IPS DF 19.7 (cell line): ENCODE measurements around the gene HSF2BP.
"Not testable (repeated sequence)": the region's sequence is repeated elsewhere in the genome, so short reads cannot be mapped to it uniquely, and the experiment has no call there.

Source experiments
- DNase-seq: peaks from one replicate; pipeline ENCODE4 v3.0.0-alpha.2; 2013; ENCODE audit warnings: low read depth, low spot score

HSF2BP gene

DNA sequence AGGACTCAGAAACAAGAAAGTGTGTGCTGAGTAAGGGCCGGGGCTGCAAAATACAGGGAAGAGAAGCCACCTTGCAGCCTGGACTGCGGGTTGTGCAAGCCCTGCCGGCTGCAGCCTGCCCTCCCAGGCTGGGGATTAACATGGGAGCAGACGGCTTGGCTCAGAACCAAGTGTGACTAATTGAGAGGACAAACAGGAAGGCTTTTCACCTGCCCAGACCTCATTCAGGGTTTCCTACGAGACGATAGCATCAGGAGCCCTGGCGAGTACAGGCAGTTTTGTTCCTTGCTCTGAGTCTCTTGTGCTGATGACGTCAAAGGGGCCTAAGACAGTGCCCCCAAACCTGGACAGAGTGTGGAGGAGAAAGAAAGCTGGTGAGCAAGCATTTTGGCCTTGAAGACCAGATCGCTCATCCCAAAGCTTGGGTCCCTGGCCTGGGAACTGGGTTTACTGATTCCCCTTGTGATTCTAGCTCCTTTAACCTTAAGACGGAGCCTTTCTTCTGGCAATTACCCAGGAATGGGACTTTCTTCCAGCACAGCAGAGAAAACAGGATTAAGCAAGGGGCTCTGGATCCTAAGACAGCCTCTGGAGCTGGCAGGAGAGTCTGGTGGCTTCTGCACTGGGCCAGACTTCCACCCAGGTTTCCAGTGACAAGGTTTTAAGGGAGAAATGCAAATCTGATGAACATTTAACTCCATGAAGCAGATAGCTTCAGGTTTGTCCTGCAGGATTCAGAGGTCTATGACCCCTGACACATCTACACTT lies 142.2 kb downstream of the HSF2BP start:
- not testable (repeated sequence) for DNase-seq

DNA sequence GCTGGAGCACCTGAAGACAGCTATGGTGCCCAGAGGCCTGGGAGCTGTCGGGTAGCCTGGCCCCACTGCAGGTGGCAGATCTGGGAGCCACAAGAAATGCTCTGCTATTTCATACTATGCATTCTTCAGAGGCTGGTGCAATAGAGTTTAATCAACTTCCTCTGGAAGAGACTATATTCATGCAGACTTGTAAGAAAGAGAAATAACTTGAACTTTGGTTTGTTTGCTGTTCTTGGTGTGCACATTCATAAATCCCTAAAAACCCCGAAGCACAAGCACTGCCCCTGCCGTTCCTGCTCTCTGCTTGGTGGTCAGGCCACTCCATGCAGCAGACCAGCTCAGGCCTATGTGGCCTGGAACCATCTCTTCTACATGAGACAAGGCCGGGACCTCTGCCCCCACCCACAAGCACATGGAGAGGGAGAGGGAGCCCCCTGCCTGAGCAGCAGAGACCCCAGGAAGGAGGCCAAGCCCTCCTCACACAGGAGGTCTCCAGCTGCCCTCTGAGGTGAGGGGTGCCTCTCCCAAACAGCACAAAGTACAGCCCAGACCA lies 142.9 kb downstream of the HSF2BP start:
- not testable (repeated sequence) for DNase-seq

DNA sequence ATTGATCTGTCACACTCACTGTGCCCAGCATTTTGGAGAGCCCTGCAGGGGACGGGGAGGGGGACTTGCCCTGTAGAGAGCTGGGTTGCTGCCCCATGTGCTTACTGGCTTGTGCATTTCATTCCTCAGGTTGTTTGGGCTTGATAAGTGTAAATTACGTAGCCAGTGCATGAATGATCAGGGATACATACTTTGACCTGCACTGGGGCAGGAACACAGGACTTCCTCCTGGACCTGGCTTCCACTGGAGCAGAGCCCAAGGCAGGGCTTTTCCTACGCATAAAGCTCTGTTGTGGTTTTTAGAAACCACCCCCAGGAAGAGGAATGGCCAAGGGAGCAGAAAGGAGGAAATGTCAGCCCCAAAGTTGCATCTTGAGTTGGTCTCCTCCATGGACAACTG lies 144.5 kb downstream of the HSF2BP start:
- not testable (repeated sequence) for DNase-seq

DNA sequence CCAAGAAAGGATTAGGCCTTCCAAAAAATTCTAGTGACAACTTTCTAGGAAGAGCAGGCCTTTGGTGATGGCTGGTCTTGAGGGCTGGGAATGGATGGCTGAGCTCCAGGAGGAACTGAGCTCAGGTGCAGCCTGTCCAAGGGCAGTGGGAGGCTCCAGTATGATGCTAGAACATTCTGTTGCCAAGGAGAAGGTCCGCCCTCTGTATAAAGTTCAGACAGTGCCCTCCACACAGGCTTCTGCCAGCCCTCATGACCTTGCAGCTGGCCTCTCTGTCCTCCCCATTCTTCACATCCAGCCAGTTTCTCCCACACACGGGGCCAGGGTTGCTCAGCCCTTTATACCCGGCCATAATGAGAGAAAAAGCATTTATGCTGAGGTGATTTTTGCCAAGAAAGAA lies 146.3 kb downstream of the HSF2BP start:
- not testable (repeated sequence) for DNase-seq

DNA sequence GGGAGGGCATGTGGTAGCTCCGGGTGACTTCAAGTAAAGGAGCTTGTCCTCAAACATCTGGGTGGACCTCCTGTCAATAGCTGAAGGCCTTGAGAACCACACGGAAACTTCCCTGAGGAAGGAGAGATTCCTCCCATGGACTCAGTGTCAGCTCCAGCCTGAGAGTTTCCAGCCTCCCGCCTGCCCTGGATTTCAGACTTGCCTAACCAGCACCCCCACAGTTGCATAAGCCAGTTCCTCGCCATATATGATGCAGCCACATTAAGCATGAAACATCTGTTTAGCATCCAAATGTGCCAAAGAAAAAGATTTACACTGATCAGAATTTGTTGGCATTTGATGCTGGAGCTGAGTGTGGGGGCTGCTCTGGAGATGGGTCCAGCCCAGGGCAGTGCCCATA lies 148.1 kb downstream of the HSF2BP start:
- not testable (repeated sequence) for DNase-seq

DNA sequence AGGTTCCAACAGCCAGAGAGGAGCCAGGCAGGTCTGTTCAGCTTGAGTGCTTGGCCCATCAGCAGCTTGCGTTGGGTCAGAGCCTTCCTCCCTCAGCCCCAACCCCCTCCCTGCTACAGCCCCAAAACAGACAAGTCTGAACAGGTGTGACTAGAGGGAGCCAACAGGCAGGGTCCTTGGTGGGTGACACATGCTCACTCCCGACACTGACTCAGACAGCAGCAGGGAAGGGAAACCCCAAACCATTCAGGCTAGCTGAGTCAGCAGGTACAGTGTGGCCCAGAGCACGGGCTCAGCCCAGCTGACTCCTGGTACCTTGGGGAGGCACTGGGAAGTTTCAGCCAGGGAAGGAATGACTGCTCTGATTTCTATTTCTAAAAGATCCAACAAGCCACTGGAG lies 148.6 kb downstream of the HSF2BP start:
- DNase-seq, result not testable (repeated sequence)

DNA sequence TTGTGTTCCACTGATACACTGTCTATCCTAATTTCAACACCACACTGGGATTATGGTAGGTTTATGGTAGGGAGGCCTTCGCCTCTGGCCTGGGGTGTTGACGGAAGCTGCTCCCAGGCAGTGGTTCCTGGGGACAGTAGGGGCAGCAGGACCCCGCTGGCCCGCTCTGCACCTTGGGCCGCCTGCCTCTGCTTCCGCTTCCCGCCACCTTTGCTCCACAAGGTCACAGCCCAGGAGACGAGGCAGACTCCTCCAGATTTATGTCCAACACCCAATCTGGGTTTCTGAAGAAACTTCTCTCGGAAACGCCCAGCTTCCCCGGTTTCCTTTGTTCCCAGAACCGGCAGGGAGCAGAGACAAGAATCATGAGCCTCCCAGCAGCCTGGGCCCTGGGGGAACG lies 155.4 kb downstream of the HSF2BP start:
- not testable (repeated sequence) for DNase-seq

DNA sequence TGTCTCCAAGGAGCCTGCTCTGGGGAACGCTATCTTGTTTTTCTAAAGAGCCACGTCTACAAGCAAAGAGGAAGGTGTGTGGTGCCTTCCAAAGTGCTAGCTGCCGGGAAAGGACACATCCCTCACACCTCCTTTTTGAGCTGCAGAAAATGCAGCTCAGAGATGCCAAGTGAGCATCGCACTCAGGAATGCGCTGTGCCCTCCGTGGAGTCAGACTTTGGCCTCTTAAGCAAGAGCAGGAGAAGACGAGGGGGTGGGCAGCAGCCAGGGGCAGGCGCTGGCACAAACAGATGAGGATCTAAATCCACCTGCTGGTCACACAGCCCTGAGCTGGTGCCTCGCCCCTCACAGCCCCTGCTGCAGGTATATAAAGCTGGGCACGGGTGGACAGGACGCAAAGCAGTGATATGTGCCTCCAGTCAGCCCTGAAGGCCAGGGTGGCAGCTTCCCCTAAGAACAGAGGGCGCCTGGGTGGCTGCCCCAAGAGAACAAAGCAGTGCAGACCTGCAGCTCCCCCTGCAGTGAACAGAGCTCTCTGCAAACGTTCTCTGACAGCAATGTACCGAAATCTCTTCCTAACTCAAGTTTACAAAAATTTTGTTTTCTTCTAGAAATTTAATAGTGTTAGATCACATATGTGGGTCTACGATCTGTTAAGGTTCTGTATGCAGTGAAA lies 156.1 kb downstream of the HSF2BP start:
- not testable (repeated sequence) for DNase-seq

DNA sequence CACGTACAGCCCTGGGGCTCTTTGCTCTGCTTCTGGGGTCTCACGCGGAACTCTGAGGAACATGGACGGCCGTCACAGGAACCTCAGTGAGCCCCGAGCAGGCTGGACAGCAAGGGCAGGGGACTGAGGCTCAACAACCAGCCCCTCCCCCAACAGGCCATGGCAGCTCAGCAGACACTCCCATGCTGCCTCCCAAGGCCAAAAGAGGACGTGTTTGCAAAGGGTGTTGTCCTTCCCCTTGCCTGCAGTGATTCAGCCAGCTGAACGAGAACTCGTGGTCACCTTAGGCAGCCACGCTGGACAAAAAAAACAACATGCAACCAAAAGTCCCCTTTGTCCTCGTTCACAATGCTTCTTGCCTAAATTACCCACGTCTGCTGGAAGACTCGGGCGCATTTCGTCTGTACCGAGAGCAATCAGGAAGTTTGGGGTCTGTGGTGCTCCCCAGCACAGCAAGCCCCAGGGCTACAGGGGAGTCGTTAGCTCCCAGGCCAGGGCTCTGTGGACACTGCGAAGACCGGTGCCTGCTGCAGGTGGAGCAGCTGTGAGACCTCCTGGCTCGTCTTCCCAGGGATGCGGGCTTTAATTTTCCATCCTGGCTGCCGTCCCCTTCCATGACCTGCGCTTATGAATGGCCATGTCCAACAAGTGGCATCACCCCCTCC lies 156.7 kb downstream of the HSF2BP start:
- DNase-seq, result not testable (repeated sequence)

DNA sequence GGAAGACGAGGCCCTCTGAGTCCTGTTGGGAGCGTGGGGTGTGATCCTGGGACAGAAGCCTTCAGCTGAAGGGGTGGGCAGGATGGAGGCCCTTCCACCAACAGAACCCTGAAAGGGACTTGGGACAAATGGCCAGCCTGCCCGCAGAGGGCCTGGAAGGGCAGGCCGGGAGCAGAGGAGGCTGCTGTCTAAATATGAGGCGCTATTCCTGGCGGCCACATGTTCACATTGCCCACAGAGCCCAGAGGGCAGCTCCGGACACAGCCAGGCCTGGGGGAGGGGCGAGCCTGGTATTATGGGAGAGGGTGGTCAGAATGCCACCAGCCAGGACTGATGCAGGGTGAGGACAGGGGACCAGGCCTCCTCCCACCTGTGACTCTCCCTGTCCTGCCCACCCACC lies 160.4 kb downstream of the HSF2BP start:
- DNase-seq, result not testable (repeated sequence)

DNA sequence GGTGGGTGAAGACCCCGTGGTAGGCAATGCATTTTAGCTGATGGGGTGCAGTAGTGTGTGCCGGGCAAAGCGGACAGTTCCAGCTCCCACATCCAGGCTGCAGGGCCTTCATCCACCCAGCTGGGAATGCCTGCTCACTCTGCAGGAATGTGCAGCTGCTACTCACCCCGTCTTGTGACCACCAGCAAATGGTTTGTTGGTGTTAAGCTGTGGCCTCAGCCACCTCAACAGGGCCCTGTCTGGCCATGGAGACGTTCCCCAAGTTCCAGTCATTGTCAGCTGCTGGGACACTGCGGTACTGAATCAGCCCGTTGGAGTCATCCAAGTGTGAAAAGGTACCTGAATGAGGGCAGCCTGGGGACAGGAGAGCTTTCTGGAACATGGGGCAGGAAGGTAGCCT lies 161.2 kb downstream of the HSF2BP start:
- DNase-seq, result not testable (repeated sequence)

DNA sequence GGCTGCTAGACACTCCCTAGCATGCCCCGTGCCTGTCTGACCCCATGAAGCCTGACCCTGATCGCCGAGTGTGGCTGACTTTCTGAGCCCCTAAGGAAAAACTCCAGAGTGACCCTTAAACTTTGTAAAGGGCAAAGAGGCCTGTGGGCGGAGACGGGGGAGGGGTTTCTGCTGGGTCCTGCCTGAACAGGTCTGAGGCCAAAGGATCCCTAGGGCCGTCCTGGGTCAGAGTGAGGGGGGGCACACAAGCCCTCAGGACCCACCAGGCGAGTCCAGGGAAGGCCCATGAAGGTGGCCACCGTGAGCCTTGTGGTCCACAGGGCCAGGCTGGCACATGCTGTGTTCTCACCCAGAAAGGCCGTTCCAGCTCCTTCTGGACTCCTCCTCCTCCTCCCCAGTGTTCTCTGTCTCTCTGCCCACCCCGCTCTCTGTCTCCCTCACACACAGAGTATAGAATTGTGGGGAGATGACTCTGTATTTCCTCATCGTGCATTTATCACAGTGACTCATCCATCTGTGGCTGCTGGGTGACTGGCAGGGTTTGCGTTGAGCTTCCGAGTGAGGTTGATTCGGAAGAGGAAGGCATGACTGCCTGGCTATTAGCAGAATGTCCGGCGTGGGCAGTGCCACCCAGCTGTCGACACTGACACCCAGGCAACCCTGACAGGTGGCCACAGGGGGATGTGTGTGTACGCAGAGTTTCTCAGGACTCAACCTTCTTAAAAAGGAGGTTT lies 164.8 kb downstream of the HSF2BP start:
- not testable (repeated sequence) for DNase-seq

DNA sequence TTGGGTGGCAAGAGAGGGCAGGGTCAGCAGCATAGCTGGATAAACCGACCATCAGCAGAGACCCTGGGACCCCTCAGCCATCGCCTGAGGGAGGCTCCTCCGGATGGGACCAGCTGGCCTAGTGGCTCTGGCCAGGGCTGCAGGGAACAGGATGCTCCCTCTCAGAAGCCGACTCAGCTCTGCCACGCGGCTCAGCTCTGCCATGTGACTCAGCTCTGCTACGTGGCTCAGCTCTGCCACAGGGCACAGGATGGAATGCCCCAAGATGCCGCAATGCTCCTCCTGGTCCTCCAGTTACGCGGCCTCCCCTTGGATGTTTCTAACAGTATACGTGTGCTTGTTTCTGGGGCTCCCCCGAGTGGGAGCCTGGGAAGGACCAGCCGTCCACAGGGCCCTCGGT lies 165.8 kb downstream of the HSF2BP start:
- not testable (repeated sequence) for DNase-seq

DNA sequence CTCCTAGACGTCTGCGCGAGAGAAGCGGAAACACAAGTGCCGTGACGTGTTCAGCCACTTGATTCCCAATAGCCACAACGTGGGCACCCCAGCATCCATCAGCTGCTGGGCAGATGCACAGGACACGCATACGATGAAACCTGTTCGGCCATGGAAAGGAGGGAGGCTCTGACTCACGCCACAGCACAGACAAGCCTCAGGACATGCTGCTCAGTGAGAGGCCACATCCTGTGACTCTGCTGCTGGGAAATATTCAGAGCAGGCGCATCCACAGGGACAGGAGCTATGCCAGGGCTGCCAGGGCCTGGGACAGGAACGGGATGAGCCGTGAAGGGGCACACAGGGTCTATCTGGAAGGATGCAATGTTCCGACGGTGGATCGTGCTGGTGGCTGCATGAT lies 171.1 kb downstream of the HSF2BP start:
- not testable (repeated sequence) for DNase-seq

DNA sequence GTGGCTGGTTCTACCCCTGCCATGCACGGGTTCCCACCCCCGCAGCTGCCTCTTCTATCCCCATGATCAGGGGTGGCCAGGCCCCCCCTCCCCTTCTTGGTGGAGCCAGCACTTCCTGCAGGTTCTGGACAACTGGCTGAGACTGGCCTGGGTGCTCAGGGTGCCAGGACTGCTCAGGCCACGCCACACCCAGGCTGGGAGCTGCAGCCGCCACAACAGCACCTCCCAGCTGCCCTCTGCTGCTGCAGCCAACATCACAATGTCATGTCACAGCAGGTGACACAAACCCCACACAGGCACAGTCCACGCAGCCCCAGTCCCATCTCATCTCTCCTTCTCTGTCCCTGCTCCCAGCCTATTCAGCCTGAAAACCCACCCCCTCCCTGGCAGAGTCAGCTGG lies 173.2 kb downstream of the HSF2BP start:
- not testable (repeated sequence) for DNase-seq

DNA sequence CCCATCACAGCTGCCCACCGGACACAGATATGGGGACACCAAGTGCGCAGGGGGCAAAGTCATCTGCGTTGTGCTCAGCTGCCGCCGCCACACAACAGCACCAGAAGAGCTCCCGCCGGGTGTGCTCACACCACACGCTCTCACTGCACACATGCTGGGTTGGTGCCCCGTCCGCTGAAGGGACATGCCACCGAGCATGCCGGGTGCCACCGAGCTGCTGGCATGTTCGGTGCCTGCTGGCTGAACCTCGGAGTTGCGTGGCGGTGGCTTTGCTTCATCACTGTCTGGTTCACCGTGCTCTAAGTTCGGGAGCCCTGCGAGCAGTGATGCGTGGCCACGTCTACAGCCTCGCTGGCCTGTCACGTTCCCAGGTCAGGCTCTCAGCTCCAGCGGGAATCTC lies 174.3 kb downstream of the HSF2BP start:
- DNase-seq, result not testable (repeated sequence)

DNA sequence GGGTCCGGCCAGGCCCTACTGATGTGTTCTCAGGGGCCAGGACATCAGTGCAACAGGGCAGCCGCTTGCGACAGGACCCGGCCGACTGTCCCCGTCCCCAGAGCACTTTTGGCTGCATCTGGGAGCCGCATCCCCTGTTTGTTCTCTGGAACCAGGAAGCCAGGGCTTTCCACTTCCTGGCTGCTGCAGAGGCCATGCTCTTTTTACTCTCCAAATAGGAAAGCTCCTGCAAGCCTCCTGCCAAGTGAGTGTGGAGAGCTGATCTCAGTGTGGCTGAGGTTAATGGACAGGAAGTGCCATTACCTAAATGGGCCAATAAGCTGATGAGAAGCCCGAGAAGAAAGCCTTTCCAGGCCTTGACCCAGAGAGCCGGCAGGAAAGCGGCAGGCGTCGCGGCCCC lies 180.1 kb downstream of the HSF2BP start:
- DNase-seq, result not testable (repeated sequence)
